Choroid plexus epithelial cell (primary cell): Measurements from ENCODE around the gene CALN1.

Experiments used
- DNase-seq: peaks from one replicate; pipeline ENCODE4 v3.0.0-alpha.2; 2010; ENCODE audit warnings: low read depth
- H3K4me3 ChIP-seq: 2 replicates; pipeline ENCODE4 v1.5.1; 2011; ENCODE audit warnings: low read depth, mild to moderate bottlenecking, control low read depth, low read length, moderate library complexity
- CTCF ChIP-seq: conservative IDR thresholded peaks from 2 replicates; pipeline ENCODE4 v1.5.1; 2011; ENCODE audit warnings: low read depth, mild to moderate bottlenecking, control low read depth, inconsistent platforms, low read length, moderate library complexity

Gene CALN1

GRCh38 chr7:72118366-72118765 lies 293.8 kb downstream of the CALN1 start:
- no peak overlapping the region for H3K4me3 ChIP-seq
- TF ChIP-seq CTCF = no peak
- no peak for DNase-seq

DNA sequence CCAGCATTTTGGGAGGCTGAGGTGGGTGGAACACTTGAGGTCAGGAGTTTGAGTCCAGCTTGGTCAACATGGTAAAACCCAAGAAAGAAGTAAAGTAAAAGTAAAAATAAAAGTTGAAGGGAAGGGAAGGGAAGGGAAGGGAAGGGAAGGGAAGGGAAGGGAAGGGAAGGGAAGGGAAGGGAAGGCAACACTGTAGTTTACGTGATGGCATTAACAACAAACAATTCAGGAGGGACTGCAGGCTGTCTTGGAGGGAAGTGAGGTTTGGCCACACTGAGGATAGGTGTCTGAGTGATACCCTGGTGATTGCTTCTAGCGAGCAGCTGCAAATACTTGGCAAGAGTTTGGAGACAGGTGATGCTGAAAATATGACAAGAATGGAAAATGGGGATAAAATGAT lies 298.0 kb downstream of the CALN1 start:
- no peak overlapping the region for H3K4me3 ChIP-seq
- no peak for TF ChIP-seq CTCF
- no peak for DNase-seq

DNA sequence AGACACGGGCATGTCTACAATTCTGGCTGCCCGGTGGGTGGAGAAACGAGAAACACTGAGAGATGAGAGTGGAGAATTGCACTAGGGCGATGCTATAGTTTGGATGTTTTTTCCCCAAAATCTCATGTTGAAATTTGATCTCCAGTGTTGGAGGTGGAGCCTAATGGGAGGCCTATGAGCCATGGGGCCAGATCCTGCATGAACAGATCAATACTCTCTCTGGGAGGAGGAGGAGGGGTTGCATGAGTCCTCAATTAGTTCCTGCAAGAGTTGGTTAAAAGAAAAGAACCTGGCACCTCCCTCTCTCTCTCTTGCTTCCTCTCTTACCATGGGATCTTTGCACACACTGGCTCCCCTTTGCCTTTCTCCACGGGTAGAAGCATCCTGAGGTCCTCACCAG lies 299.1 kb downstream of the CALN1 start:
- no peak for TF ChIP-seq CTCF
- no peak overlapping the region for H3K4me3 ChIP-seq
- DNase-seq = no peak

- DNase-seq = no peak
- TF ChIP-seq CTCF = no peak
- H3K4me3 ChIP-seq = no peak overlapping the region
Observed at GRCh38 chr7:72112530-72112929, 299.6 kb downstream of the CALN1 start.

- TF ChIP-seq CTCF = no peak
- no peak for DNase-seq
- no peak overlapping the region for H3K4me3 ChIP-seq
Observed at GRCh38 chr7:72111086-72111485, 301.1 kb downstream of the CALN1 start.

GRCh38 chr7:72109566-72109965 lies 302.6 kb downstream of the CALN1 start:
- DNase-seq = no peak
- no peak for TF ChIP-seq CTCF
- no peak overlapping the region for H3K4me3 ChIP-seq

- no peak for DNase-seq
- TF ChIP-seq CTCF = no peak
- no peak overlapping the region for H3K4me3 ChIP-seq
Observed at GRCh38 chr7:72106405-72106804, 305.7 kb downstream of the CALN1 start.
